Myocyte (in vitro differentiated cells): ENCODE data around the gene SEC63. TPM values are rescaled to one million over a fixed set of nuclear protein-coding genes. Genes with fewer than 3 reads are reported as not detected.
"Not testable (repeated sequence)": the region's sequence is repeated elsewhere in the genome, so short reads cannot be mapped to it uniquely, and the experiment has no call there.

Source experiments
- DNase-seq: peaks from one replicate; pipeline ENCODE4 v3.0.0-alpha.2; 2012; ENCODE audit warnings: low read depth
- total RNA-seq: library from RNA; depleted of rRNA; stranded (reverse); fragments of >200 nt; gene quantifications from 2 replicates; pipeline ENCODE4 v1.2.3, GENCODE V29; 2014

The SEC63 gene
- total RNA-seq, 1 donor from 2014 or later = 19.1 TPM

GRCh38 chr6:107864226-107865127 is 93.5 kb downstream of the SEC63 start:
- DNase-seq = no peak

- DNase-seq = no peak
These were observed 95.6 kb downstream of the SEC63 start for GRCh38 chr6:107862383-107862782.

DNA sequence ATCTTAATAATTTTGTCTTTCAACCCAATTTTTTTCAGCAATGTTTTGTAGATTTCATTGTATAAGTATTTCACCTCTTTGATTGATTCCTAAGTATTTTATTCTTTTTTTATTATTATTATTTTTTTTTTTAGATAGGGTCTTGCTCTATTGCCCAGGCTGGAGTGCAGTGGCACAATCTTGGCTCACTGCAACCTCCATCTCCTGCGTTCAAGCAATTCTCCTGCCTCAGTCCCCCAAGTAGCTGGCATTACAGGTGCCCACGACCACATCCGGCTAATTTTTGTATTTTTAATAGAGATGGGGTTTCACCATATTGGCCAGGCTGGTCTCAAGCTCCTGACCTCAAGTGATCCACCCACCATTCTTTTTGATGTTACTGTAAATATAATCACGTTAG is 97.0 kb downstream of the SEC63 start:
- not testable (repeated sequence) for DNase-seq

DNA sequence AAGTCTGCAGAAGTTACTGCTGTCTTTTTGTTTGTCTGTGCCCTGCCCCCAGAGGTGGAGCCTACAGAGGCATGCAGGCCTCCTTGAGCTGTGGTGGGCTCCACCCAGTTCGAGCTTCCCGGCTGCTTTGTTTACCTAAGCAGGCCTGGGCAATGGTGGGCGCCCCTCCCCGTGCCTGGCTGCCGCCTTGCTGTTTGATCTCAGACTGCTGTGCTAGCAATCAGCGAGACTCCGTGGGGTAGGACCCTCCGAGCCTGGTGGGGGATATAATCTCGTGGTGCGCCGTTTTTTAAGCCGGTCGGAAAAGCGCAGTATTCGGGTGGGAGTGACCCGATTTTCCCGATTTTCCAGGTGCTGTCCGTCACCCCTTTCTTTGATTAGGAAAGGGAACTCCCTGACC is 97.9 kb downstream of the SEC63 start:
- not testable (repeated sequence) for DNase-seq

DNA sequence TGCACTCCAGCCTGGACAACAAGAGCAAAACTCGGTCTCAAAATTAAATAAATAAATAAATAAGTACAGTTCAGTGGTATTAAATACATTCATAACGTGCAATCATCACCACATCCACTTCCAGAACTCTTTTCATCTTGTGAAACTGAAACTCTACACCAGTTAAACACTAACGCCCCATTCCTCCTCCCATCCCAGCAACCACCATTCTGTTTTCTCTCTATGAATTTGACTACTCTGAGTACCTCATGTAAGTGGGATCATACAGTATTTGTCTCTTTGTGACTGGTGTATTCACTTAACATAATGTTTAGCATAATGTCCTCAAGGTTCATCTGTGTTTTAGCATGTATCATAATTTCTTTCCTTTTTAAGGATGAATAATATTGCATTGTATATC is 104.8 kb downstream of the SEC63 start:
- DNase-seq = no peak

GRCh38 chr6:107849325-107849724 is 108.7 kb downstream of the SEC63 start:
- no peak for DNase-seq

- peak; percentile 83 for DNase-seq
These were observed 109.9 kb downstream of the SEC63 start for GRCh38 chr6:107847844-107848802.

DNA sequence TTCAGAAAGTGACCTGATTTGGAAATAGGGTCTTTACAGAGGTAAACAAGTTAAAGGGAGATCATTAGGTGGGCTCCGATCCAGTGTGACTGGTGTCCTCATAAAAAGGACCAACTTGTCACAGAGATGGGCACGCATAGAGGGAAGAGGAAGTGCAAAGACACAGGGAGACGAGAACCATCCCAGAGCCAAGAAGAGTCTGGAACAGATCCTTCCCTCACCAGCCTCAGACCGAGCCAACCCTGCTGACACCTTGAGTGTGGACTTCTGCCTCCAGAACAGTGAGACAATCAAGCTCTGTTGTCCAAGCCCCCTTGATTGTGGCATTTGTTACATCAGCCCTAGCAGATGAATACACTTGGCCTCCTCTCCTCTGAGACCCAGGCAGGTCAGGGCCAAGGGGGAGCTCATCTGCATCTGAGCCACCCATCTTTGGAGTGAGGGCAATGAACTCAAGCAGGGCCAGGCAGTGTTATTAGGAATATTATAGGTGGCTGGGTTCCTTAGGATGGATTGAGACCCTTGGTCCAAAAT is 111.7 kb downstream of the SEC63 start:
- DNase-seq = no peak

- DNase-seq = no peak
These were observed 112.2 kb downstream of the SEC63 start for GRCh38 chr6:107845777-107846176.

DNA sequence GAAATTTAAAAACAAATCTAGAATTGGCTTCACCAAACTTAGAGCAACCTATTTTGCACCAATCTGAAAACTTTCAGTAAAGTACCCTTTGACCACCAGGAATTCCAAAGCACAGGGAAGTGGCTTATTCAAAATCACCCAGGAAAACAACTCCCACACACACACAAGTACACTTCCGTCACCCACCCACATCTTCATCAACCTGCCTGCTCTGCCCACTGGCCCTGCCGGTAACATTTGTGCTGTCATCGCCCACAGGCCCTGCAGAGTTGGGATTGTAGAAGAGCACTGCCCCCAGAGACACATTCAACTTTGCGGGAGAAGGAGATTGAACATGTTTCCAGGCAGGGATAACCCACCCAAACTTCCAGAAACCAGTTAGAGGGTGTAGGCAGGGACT is 114.6 kb downstream of the SEC63 start:
- DNase-seq = no peak

DNA sequence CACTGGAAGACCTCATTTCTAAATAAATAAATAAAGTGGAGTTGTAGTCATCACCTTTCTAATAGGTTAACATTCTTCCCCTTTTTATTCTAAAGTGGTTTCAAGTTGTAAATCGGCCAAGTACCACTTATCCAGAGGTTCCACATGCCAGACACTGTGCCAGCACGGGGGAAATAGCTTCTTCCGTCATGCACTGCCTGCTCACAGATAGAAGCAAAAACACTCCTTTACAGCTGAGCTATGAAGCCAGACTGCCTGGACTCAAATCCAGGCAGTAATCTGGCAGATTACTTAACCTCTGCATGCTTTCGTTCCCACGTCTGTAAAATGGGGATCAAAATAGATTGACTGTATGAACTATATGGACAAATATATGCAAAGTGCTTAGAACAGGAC is 116.7 kb downstream of the SEC63 start:
- no peak for DNase-seq

DNA sequence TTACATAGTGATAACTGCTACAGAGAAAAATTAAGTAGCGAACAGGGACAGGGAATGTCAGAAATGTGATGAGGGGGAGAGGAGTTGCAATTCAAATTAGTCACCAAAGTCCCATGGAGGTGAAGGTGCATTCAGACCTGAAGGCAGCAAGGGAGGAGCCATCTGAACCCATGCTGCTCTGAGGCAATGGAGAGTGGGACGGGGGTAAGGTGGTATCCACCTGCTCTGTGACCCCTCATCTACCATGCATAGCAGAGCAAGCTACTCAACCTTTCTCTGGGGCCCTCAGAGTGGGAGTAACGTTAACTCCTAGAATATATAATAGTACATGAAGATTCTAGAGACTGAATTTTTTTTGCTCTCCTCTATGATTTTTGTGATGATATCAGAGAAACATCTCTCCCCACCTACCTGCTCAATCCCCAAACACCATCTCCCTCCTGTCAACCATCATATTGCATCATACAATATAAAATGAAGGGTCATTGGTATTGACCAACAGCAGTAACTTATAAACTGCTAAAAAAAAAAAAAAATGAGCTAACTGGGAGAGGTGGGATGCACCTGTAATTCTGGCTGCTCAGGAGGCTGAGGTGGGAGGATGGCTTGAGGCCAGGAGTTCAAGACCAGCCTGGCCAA is 117.3 kb downstream of the SEC63 start:
- DNase-seq = no peak

DNA sequence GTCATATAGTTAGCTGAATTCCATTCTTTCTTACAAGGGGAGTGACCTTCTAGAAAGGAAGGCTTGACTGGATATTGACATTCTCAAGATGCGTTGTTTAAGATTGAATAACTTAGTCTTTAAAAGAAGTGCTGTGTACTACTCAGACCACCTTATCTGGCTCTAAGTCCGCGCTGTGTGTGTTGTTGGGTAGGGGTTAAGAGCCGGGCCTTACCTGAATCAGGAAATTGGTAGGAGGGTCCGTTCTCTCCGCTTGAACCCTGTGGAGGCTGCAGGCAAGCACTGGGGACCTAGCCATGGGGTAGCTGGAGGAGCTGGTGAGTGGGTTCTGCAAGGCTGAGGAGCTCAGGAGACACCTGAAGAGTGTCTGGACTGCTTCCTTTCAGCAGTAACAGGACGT is 124.9 kb downstream of the SEC63 start:
- no peak for DNase-seq

GRCh38 chr6:107832151-107833056 is 125.6 kb downstream of the SEC63 start:
- DNase-seq = peak; percentile 15

DNA sequence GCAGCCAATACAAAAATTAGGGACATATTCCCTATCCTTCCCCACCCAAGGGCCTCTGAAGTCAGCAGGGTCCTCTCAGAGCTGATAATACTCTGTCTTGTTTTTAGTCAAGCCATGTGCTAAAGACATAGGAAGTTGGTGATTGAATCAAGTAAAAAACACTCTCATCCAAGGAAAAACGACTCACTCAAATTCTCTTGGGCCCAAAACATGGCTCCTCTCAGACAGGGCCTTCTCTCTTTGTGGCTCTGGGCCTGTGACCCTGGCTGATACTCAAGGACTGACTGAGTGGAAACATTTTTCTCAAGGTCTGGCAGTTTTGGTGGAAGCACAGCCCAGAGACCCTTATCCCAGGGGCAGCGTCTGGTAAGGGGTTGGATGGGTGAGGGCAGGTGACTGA is 127.9 kb downstream of the SEC63 start:
- no peak for DNase-seq

- DNase-seq = peak; percentile 18
These were observed 130.5 kb downstream of the SEC63 start for GRCh38 chr6:107827541-107827940.

DNA sequence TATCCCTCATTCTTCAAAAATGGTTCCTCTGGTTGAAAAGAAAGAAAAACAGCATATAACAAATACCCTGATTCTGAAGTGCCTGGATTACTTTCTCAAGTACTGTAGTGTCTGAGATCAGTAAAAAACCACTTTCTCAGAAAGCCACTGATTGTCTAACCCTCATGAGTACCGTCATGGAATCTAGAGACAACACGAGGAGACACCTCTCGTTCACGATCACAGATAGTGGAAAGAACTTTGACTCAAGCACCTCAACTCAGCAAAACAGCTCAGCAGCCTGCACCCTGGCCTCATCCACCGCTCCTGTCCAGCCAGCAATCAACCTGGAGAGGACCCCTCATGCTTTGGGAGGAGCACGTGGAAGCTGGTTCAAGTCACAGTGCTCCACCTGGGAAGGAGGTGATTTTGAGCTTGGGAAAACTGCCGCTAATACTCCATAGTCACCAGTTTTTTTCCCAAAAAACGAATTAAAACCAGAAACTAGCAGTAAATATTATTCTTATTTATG is 134.9 kb downstream of the SEC63 start:
- no peak for DNase-seq

GRCh38 chr6:107822176-107823046 is 135.6 kb downstream of the SEC63 start:
- DNase-seq = no peak

GRCh38 chr6:107821591-107821990 is 136.4 kb downstream of the SEC63 start:
- no peak for DNase-seq
